HCT116 (cell line): ENCODE measurements around the gene NKX6-2.

Source experiments
- CEBPB ChIP-seq: IDR thresholded peaks from 2 replicates; pipeline ENCODE4 v1.6.1; 2012; ENCODE audit warnings: low read depth
- CTCF ChIP-seq, 3 experiments: fragments of 200-600 bp in 1 of 3; sonication (generic) in 1 of 3; IDR thresholded peaks in 2 of 3; conservative IDR thresholded peaks in 1 of 3; 2 replicates each; pipeline ENCODE4 v1.5.1; 2012 to 2017; ENCODE audit warnings: low read depth in 2 of 3, low read length in 2 of 3, antibody characterized with exemption in 1 of 3, borderline replicate concordance in 1 of 3, control low read depth in 1 of 3, mild to moderate bottlenecking in 1 of 3, mixed read lengths in 1 of 3, mixed run types in 1 of 3, moderate library complexity in 1 of 3; ENCODE audit not compliant: insufficient read depth in 1 of 3
- JUND ChIP-seq: IDR thresholded peaks from 2 replicates; pipeline ENCODE4 v1.6.1; 2012
- RAD21 ChIP-seq: IDR thresholded peaks from 2 replicates; pipeline ENCODE4 v1.6.1; 2012; ENCODE audit warnings: low read depth, mild to moderate bottlenecking

- TF ChIP-seq CEBPB = no peak
- no peak for TF ChIP-seq JUND
- no peak for TF ChIP-seq RAD21
- no peak for TF ChIP-seq CTCF (IDR thresholded peaks at IDR 0.05 in 2 of 3, conservative IDR thresholded peaks at IDR 0.05 in 1 of 3; ENCODE audit: borderline replicate concordance in 1 of 3, insufficient read depth in 1 of 3, low read depth in 2 of 3, low read length in 2 of 3)
Measured at GRCh38 chr10:132826524-132827422, 40.8 kb upstream of the NKX6-2 start.
